ENCODE results near the gene CPNE8.

GRCh38 chr12:38878333-38878705 lies 27.1 kb downstream of the CPNE8 start:
- TF ChIP-seq CTCF (IDR thresholded peaks at IDR 0.05) (no peak), POLR2A (IDR thresholded peaks at IDR 0.05) (no peak)
